HepG2 (cell line): ENCODE measurements around the gene PLEKHB1. TPM values are rescaled to one million over a fixed set of nuclear protein-coding genes. Genes with fewer than 3 reads are reported as not detected.
A peak's percentile ranks its signal among the peaks of the same experiment; 100 is the strongest.

Experiments
- ATAC-seq: fragments of 200-7000 bp; cut with Tn5 transposase; 3 replicates; pipeline ENCODE4 v1.9.1; 2020; ENCODE audit warnings: mild to moderate bottlenecking, moderate library complexity
- BruUV-seq: library from RNA; stranded (reverse); fragments of 400-500 nt; replicated peaks from 2 replicates; lab custom pipeline; 2021; lab: Mats Ljungman, UMichigan
- CTCF ChIA-PET: fragments of 300-600 bp; formaldehyde crosslinking; extraction: SDS; loops from one replicate; lab custom pipeline; 2021; ENCODE audit warnings: low total read pairs, inconsistent platforms, low intra/inter-chr PET ratio; lab: Yijun Ruan, JAX
- POLR2A ChIA-PET: fragments of 350-600 bp; sonication (Branson Sonifier 250); formaldehyde crosslinking; loops from one replicate; lab custom pipeline; 2020; ENCODE audit warnings: antibody characterized with exemption, inconsistent platforms; lab: Yijun Ruan, JAX
- DNase-seq: peaks from one replicate; pipeline ENCODE4 v3.0.0-alpha.2; 2015; ENCODE audit warnings: low spot score
- FAIRE-seq: peaks from 3 replicates; lab custom pipeline; 2011; peaks lifted over from hg19 to GRCh38; lab: Jason Lieb, UNC
- H2AFZ ChIP-seq: one replicate; pipeline ENCODE4 v1.6.1; 2011; ENCODE audit warnings: low read length, inconsistent platforms
- H3K27ac ChIP-seq: fragments of 300-600 bp; 3 replicates; pipeline ENCODE4 v1.8.0; 2011; ENCODE audit warnings: mixed run types, mild to moderate bottlenecking, mixed read lengths, low read length, inconsistent platforms; ENCODE audit not compliant: insufficient read depth; ENCODE audit errors: extremely low read length
- H3K27me3 ChIP-seq, 2 experiments: fragments of 200-600 bp in 1 of 2; 2 replicates in 1 of 2; 3 replicates in 1 of 2; pipeline versions ENCODE4 v1.6.0 to v1.8.0; 2011; ENCODE audit warnings: low read length in 2 of 2, mild to moderate bottlenecking in 2 of 2, moderate library complexity in 2 of 2, inconsistent platforms in 1 of 2; ENCODE audit not compliant: insufficient read depth in 2 of 2, control insufficient read depth in 1 of 2
- H3K36me3 ChIP-seq, 2 experiments: fragments of 200-600 bp in 1 of 2; replicated peaks in 1 of 2; 2 replicates in 1 of 2; 3 replicates in 1 of 2; pipeline versions ENCODE4 v1.5.1 to v1.8.0; 2011; ENCODE audit warnings: low read length in 2 of 2, inconsistent platforms in 1 of 2; ENCODE audit not compliant: insufficient read depth in 2 of 2, control insufficient read depth in 1 of 2
- H3K4me1 ChIP-seq: 2 replicates; pipeline ENCODE4 v1.5.1; 2012; ENCODE audit warnings: low read length, inconsistent platforms; ENCODE audit not compliant: insufficient read depth
- H3K4me2 ChIP-seq: 2 replicates; pipeline ENCODE4 v1.6.0; 2011; ENCODE audit warnings: low read depth, low read length, inconsistent platforms
- H3K4me3 ChIP-seq, 3 experiments: fragments of 200-600 bp in 1 of 3; sonication (generic), shearing (Covaris generic) in 1 of 3; replicated peaks in 1 of 3; 2 replicates each; pipeline ENCODE4 v1.5.1; 2011 to 2016; ENCODE audit warnings: low read length in 3 of 3, inconsistent platforms in 2 of 3, low read depth in 2 of 3, mild to moderate bottlenecking in 2 of 3, control low read depth in 1 of 3, mixed read lengths in 1 of 3; ENCODE audit not compliant: insufficient read depth in 1 of 3
- H3K79me2 ChIP-seq: one replicate; pipeline ENCODE4 v1.6.1; 2011; ENCODE audit warnings: low read length, inconsistent platforms; ENCODE audit not compliant: insufficient read depth
- H3K9ac ChIP-seq: 2 replicates; pipeline ENCODE4 v1.6.0; 2011; ENCODE audit warnings: mild to moderate bottlenecking, low read depth, low read length, inconsistent platforms; ENCODE audit not compliant: insufficient read depth
- H3K9me3 ChIP-seq: 2 replicates; pipeline ENCODE4 v1.5.1; 2012; ENCODE audit warnings: mild to moderate bottlenecking, low read length
- H4K20me1 ChIP-seq: 2 replicates; pipeline ENCODE4 v1.6.0; 2011; ENCODE audit warnings: inconsistent platforms, mild to moderate bottlenecking, low read length, moderate library complexity; ENCODE audit not compliant: insufficient read depth
- AGO2 ChIP-seq: fragments of 200-400 bp; formaldehyde crosslinking; optimal IDR thresholded peaks from 2 replicates; pipeline ENCODE3; 2017; ENCODE audit warnings: mild to moderate bottlenecking, low read depth, low read length, moderate library complexity
- HIVEP1 ChIP-seq: sonication (generic); formaldehyde crosslinking; IDR thresholded peaks from 2 replicates; pipeline ENCODE4 v1.4.0; 2020; ENCODE audit warnings: mild to moderate bottlenecking, missing genetic modification reagents
- KDM2A ChIP-seq: sonication (generic); formaldehyde crosslinking; IDR thresholded peaks from 2 replicates; pipeline ENCODE4 v1.4.0; 2020; ENCODE audit warnings: low read depth, missing genetic modification reagents, borderline replicate concordance
- KDM6A ChIP-seq: IDR thresholded peaks from 2 replicates; pipeline ENCODE4 v1.6.1; 2016; ENCODE audit warnings: low read depth
- KLF11 ChIP-seq: IDR thresholded peaks from 2 replicates; pipeline ENCODE4 v1.6.1; 2016; ENCODE audit warnings: missing compliant biosample characterization
- MIER3 ChIP-seq: IDR thresholded peaks from 2 replicates; pipeline ENCODE4 v1.6.1; 2016; ENCODE audit warnings: missing compliant biosample characterization, borderline replicate concordance
- NRL ChIP-seq: sonication (generic); formaldehyde crosslinking; IDR thresholded peaks from 2 replicates; pipeline ENCODE4 v1.5.0; 2020; ENCODE audit warnings: missing genetic modification reagents, mild to moderate bottlenecking, moderate library complexity, borderline replicate concordance
- SKI ChIP-seq: fragments of 450-650 bp; IDR thresholded peaks from one replicate; pipeline ENCODE4 v1.6.1; 2018; ENCODE audit warnings: mild to moderate bottlenecking; ENCODE audit not compliant: partially characterized antibody
- ZC3H13 ChIP-seq: sonication (generic); formaldehyde crosslinking; IDR thresholded peaks from 2 replicates; pipeline ENCODE4 v1.8.1; 2023; ENCODE audit warnings: mild to moderate bottlenecking, missing genetic modification reagents, moderate library complexity
- ZNF12 ChIP-seq: sonication (generic); formaldehyde crosslinking; IDR thresholded peaks from 2 replicates; pipeline ENCODE4 v1.5.0; 2020; ENCODE audit warnings: missing genetic modification reagents
- ZNF546 ChIP-seq: sonication (generic); formaldehyde crosslinking; conservative IDR thresholded peaks from 2 replicates; pipeline ENCODE4 v1.8.1; 2023; ENCODE audit warnings: mild to moderate bottlenecking, missing genetic modification reagents
- WGBS: methylation state at CpG from one replicate; pipeline ENCODE4 v1.1.6; 2017; ENCODE audit warnings: low lambda C conversion rate; 5-methylcytosine and 5-hydroxymethylcytosine counted together
- in situ Hi-C: cut with HindIII; loops from 2 replicates; pipeline ENCODE4 v1.10.0; 2017; ENCODE audit warnings: low pct_unique_long_range_greater_than_20kb; ENCODE audit not compliant: extremely low pct_ligation_motif_present
- intact Hi-C: fragments of 100-400 bp; cut with micrococcal nuclease; formaldehyde crosslinking; loops from one replicate; pipeline ENCODE4 v1.10.0; 2022; ENCODE audit not compliant: unreplicated experiment
- polyA plus RNA-seq, 8 experiments: library from polyadenylated mRNA; depleted of rRNA in 3 of 8; stranded (reverse) in 7 of 8; unstranded in 1 of 8; fragments of >200 nt; fragmentation: Illumina TruSeq in 4 of 8; extraction: Trizol in 4 of 8; gene quantifications; 2 replicates each; pipeline versions ENCODE4 v1.2.1 to v1.2.3, GENCODE V29; 2011 to 2016; ENCODE audit warnings: low read depth in 4 of 8, missing spikeins in 1 of 8, mixed read lengths in 1 of 8; ENCODE audit not compliant: insufficient read depth in 1 of 8
- total RNA-seq, 5 experiments: library from RNA; depleted of rRNA; stranded (reverse); fragments of >200 nt; fragmentation: Illumina TruSeq; extraction: Trizol; gene quantifications; 2 replicates each; pipeline ENCODE4 v1.2.3, GENCODE V29; 2016; ENCODE audit warnings: low read depth in 1 of 5
- TF ChIP-seq, protein P1 (sequence below): sonication (generic); formaldehyde crosslinking; IDR thresholded peaks from 2 replicates; pipeline ENCODE4 v1.5.0; 2020; ENCODE audit warnings: missing genetic modification reagents
- TF ChIP-seq, protein P2 (sequence below): sonication (generic); formaldehyde crosslinking; IDR thresholded peaks from 2 replicates; pipeline ENCODE4 v1.8.0; 2022; ENCODE audit warnings: missing genetic modification reagents, mild to moderate bottlenecking, moderate library complexity, borderline replicate concordance
- TF ChIP-seq, protein P3 (sequence below): sonication (generic); formaldehyde crosslinking; IDR thresholded peaks from 2 replicates; pipeline ENCODE4 v1.9.0; 2021; ENCODE audit warnings: missing genetic modification reagents, mild to moderate bottlenecking, borderline replicate concordance

The PLEKHB1 gene
- total and polyA plus RNA-seq, 2 of the 13 experiments (the other 11 are each of a cell fraction or from before 2014, with no cell fraction given): 68.0 to 99.3 TPM

DNA sequence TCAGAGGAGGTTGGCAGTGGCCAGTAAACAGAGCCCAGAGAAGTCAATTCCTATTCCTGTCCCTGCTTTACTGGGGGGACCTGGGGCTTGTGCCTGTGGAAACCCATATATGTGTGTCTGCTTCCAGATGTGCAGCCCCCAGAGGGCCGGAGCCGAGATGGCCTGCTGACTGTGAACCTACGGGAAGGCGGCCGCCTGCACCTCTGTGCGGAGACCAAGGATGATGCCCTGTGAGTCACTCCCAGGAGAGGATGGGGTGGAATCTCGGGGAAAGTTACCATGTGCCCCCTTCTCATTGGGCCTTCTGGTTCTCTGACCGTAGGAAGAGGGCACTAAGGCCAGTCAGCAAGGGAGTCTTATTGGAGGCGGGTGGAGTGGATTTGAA lies 5.3 kb downstream of the PLEKHB1 start (continued):
- TF ChIP-seq, protein P1, sequence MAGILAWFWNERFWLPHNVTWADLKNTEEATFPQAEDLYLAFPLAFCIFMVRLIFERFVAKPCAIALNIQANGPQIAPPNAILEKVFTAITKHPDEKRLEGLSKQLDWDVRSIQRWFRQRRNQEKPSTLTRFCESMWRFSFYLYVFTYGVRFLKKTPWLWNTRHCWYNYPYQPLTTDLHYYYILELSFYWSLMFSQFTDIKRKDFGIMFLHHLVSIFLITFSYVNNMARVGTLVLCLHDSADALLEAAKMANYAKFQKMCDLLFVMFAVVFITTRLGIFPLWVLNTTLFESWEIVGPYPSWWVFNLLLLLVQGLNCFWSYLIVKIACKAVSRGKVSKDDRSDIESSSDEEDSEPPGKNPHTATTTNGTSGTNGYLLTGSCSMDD (CRISPR knock-in tag): no peak
- TF ChIP-seq, protein P2, sequence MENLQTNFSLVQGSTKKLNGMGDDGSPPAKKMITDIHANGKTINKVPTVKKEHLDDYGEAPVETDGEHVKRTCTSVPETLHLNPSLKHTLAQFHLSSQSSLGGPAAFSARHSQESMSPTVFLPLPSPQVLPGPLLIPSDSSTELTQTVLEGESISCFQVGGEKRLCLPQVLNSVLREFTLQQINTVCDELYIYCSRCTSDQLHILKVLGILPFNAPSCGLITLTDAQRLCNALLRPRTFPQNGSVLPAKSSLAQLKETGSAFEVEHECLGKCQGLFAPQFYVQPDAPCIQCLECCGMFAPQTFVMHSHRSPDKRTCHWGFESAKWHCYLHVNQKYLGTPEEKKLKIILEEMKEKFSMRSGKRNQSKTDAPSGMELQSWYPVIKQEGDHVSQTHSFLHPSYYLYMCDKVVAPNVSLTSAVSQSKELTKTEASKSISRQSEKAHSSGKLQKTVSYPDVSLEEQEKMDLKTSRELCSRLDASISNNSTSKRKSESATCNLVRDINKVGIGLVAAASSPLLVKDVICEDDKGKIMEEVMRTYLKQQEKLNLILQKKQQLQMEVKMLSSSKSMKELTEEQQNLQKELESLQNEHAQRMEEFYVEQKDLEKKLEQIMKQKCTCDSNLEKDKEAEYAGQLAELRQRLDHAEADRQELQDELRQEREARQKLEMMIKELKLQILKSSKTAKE (CRISPR knock-in tag): no peak
- TF ChIP-seq ZC3H13 (peak; percentile 29; the same call in 1 of the 2 replicates), MIER3 (CRISPR knock-in tag) (no peak), AGO2 (peak; percentile 30)

DNA sequence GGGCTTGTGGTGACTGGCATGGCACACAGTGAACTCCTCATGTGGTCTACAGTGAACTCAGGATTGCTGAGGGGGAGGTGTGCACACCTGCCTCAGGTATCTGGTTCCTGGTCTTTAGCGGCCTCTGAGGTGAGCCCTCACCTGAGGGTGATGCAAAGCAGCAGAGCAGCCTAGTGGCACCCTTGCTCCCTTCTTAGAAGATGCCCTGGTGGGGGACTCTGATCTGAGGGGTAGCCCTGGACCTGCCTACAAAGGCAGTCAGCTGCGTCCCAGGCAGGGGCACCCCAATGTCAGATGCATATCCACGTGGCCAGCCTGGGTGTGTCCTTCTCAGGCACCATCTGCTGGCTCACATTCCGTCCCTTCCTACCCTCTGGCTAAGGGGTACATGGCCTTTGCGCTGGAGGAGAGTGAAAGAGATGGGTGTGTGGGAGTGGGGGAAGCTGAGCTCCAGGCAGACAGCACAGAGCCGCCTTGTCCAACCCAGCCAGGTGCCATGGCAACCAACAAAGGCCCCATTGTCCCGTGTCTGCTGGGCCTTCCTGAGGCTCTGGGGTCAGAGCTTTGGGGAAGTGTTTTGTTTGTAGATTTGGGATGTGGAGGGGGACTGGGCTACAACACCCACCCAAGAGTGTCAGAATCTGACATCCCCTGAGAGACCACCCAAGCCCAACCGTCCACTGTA lies 5.8 kb downstream of the PLEKHB1 start:
- peak overlapping the region; percentile 47 for H3K4me2 ChIP-seq
- H2AFZ ChIP-seq: no peak overlapping the region
- no peaks in the 10 kb centered on the region for H3K9me3 ChIP-seq
- intact Hi-C loops (loop anchor here (2.0 to 10.0 kb wide), 2 partner anchors 27 to 177 kb away; no protein-coding TSS in a partner anchor), in situ Hi-C loops (loop anchor here (10.0 kb wide), 1 partner anchor 167 kb away; no protein-coding TSS in a partner anchor)
- ChIA-PET POLR2A (interaction anchor here (0.6 to 2.1 kb wide), 5 partner anchors 23 to 127 kb away, joined by 3 to 9 read pairs (median 3); no protein-coding TSS in a partner anchor), CTCF (interaction anchor here (0.8 to 0.9 kb wide), 2 partner anchors 9 to 27 kb away, joined by 3 read pairs; no protein-coding TSS in a partner anchor)
- peaks cover 2% of the 10 kb centered on the region for H3K79me2 ChIP-seq
- peak; percentile 99 for FAIRE-seq
- ATAC-seq: peak; percentile 87
- no peaks in the 10 kb centered on the region for H4K20me1 ChIP-seq
- BruUV-seq: no TSS peak
- peak; percentile 97 for DNase-seq
- 18% methylated on average over 1 of the region's 8 CpGs for WGBS
- peaks cover 79% of the 10 kb centered on the region for H3K4me1 ChIP-seq
- H3K27me3 ChIP-seq: no peaks in the 10 kb centered on the region
- peak overlapping the region in 1 of 3 experiments; percentile 26; a peak in 2 of 6 replicates for H3K4me3 ChIP-seq
- peaks cover 4 to 10% of the 10 kb centered on the region in 2 experiments; a peak in 4 of 5 replicates for H3K36me3 ChIP-seq
- H3K27ac ChIP-seq: peak overlapping the region; percentile 89
- peak overlapping the region; percentile 66 for H3K9ac ChIP-seq
- TF ChIP-seq HIVEP1: peak; percentile 49; the same call in 1 of the 2 replicates
- TF ChIP-seq ZNF12 (CRISPR knock-in tag): peak; percentile 42; the same call in 1 of the 2 replicates
- peak; percentile 71 for TF ChIP-seq KDM6A (CRISPR knock-in tag)
- TF ChIP-seq, protein P3, sequence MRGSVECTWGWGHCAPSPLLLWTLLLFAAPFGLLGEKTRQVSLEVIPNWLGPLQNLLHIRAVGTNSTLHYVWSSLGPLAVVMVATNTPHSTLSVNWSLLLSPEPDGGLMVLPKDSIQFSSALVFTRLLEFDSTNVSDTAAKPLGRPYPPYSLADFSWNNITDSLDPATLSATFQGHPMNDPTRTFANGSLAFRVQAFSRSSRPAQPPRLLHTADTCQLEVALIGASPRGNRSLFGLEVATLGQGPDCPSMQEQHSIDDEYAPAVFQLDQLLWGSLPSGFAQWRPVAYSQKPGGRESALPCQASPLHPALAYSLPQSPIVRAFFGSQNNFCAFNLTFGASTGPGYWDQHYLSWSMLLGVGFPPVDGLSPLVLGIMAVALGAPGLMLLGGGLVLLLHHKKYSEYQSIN (CRISPR knock-in tag): no peak
- no peak for TF ChIP-seq KLF11
- peak; percentile 41; the same call in 1 of the 2 replicates for TF ChIP-seq NRL
- no peak for TF ChIP-seq ZNF546
- TF ChIP-seq SKI: peak; percentile 49
- 0 out of 2 replicates have a peak, but pooled peaks have one; percentile 17 for TF ChIP-seq KDM2A (CRISPR knock-in tag)
